Measurements from ENCODE around the gene HVCN1. TPM values are rescaled to one million over a fixed set of nuclear protein-coding genes. Genes with fewer than 3 reads are reported as not detected.
A peak's percentile ranks its signal among the peaks of the same experiment; 100 is the strongest.

HVCN1 gene
- total RNA-seq, 1 donor from 2014 or later: 16.7 TPM

GRCh38 chr12:110694330-110694901, 5.5 kb upstream of the HVCN1 start:
- Mint-ChIP-seq H3K27me3 (ENCODE audit: insufficient read depth) (peaks cover 2% of the 10 kb centered on the region), H3K36me3 (ENCODE audit: low read depth) (no peaks in the 10 kb centered on the region), H3K4me3 (no peak overlapping the region), H3K27ac (no peak overlapping the region), H3K9me3 (no peaks in the 10 kb centered on the region), H3K4me1 (ENCODE audit: low read depth) (peaks cover 29% of the 10 kb centered on the region)
- no peak for DNase-seq (ENCODE audit: low spot score)
- intact Hi-C loops (cut with micrococcal nuclease): no loop called here

- no peak overlapping the region for H3K4me3 Mint-ChIP-seq
- no peak overlapping the region for H3K27ac Mint-ChIP-seq
- no peaks in the 10 kb centered on the region for H3K27me3 Mint-ChIP-seq (ENCODE audit: insufficient read depth)
- DNase-seq (ENCODE audit: low spot score): no peak
- H3K36me3 Mint-ChIP-seq (ENCODE audit: low read depth): no peaks in the 10 kb centered on the region
- H3K9me3 Mint-ChIP-seq: no peaks in the 10 kb centered on the region
- intact Hi-C loops (cut with micrococcal nuclease): no loop called here
- peaks cover 30% of the 10 kb centered on the region for H3K4me1 Mint-ChIP-seq (ENCODE audit: low read depth)
Measured at GRCh38 chr12:110693731-110694130, 4.8 kb upstream of the HVCN1 start.

GRCh38 chr12:110690127-110690430, 1.2 kb upstream of the HVCN1 start:
- peak overlapping the region; percentile 89 for H3K4me3 Mint-ChIP-seq
- H3K27me3 Mint-ChIP-seq (ENCODE audit: insufficient read depth): peaks cover 7% of the 10 kb centered on the region
- H3K36me3 Mint-ChIP-seq (ENCODE audit: low read depth): peaks cover 12% of the 10 kb centered on the region
- H3K4me1 Mint-ChIP-seq (ENCODE audit: low read depth): peaks cover 49% of the 10 kb centered on the region
- DNase-seq (ENCODE audit: low spot score): no peak
- no peaks in the 10 kb centered on the region for H3K9me3 Mint-ChIP-seq
- peak overlapping the region; percentile 89 for H3K27ac Mint-ChIP-seq
- intact Hi-C loops (cut with micrococcal nuclease): no loop called here

- H3K9me3 Mint-ChIP-seq: no peaks in the 10 kb centered on the region
- H3K36me3 Mint-ChIP-seq (ENCODE audit: low read depth): peaks cover 12% of the 10 kb centered on the region
- H3K27ac Mint-ChIP-seq: peak overlapping the region; percentile 89
- peaks cover 7% of the 10 kb centered on the region for H3K27me3 Mint-ChIP-seq (ENCODE audit: insufficient read depth)
- intact Hi-C loops (cut with micrococcal nuclease): loop anchor here (1.0 to 5.0 kb wide), 5 partner anchors 9 to 187 kb away; partner anchors contain the start of genes RAD9B and VPS29
- DNase-seq (ENCODE audit: low spot score): peak; percentile 51
- H3K4me3 Mint-ChIP-seq: peak overlapping the region; percentile 89
- H3K4me1 Mint-ChIP-seq (ENCODE audit: low read depth): peaks cover 52% of the 10 kb centered on the region
Measured at GRCh38 chr12:110689281-110690126, 589 bp upstream of the HVCN1 start.

- peak overlapping the region; percentile 46 for H3K27ac Mint-ChIP-seq
- intact Hi-C loops (cut with micrococcal nuclease): loop anchor here (5.0 kb wide), 1 partner anchor 185 kb away; the partner anchor contains the start of genes RAD9B and VPS29
- H3K4me1 Mint-ChIP-seq (ENCODE audit: low read depth): peaks cover 50% of the 10 kb centered on the region
- no peaks in the 10 kb centered on the region for H3K9me3 Mint-ChIP-seq
- H3K4me3 Mint-ChIP-seq: peak overlapping the region; percentile 73
- peaks cover 7% of the 10 kb centered on the region for H3K27me3 Mint-ChIP-seq (ENCODE audit: insufficient read depth)
- H3K36me3 Mint-ChIP-seq (ENCODE audit: low read depth): peaks cover 16% of the 10 kb centered on the region
- DNase-seq (ENCODE audit: low spot score): no peak
Measured at GRCh38 chr12:110687396-110688169, 1.3 kb downstream of the HVCN1 start.

GRCh38 chr12:110686294-110686903, 2.5 kb downstream of the HVCN1 start:
- Mint-ChIP-seq H3K27ac (no peak overlapping the region), H3K4me1 (ENCODE audit: low read depth) (peaks cover 50% of the 10 kb centered on the region), H3K27me3 (ENCODE audit: insufficient read depth) (peaks cover 7% of the 10 kb centered on the region), H3K9me3 (no peaks in the 10 kb centered on the region), H3K4me3 (peak overlapping the region; percentile 64), H3K36me3 (ENCODE audit: low read depth) (peaks cover 18% of the 10 kb centered on the region)
- intact Hi-C loops (cut with micrococcal nuclease): loop anchor here (5.0 kb wide), 1 partner anchor 184 kb away; the partner anchor contains the start of genes RAD9B and VPS29
- DNase-seq (ENCODE audit: low spot score): no peak

- peaks cover 7% of the 10 kb centered on the region for H3K27me3 Mint-ChIP-seq (ENCODE audit: insufficient read depth)
- intact Hi-C loops (cut with micrococcal nuclease): no loop called here
- peaks cover 24% of the 10 kb centered on the region for H3K36me3 Mint-ChIP-seq (ENCODE audit: low read depth)
- H3K9me3 Mint-ChIP-seq: no peaks in the 10 kb centered on the region
- no peak for DNase-seq (ENCODE audit: low spot score)
- H3K27ac Mint-ChIP-seq: no peak overlapping the region
- H3K4me1 Mint-ChIP-seq (ENCODE audit: low read depth): peaks cover 47% of the 10 kb centered on the region
- no peak overlapping the region for H3K4me3 Mint-ChIP-seq
Measured at GRCh38 chr12:110684312-110684836, 4.5 kb downstream of the HVCN1 start.

GRCh38 chr12:110683888-110684287, 5.0 kb downstream of the HVCN1 start:
- Mint-ChIP-seq H3K27me3 (ENCODE audit: insufficient read depth) (peaks cover 7% of the 10 kb centered on the region), H3K9me3 (no peaks in the 10 kb centered on the region)
- intact Hi-C loops (cut with micrococcal nuclease): no loop called here

GRCh38 chr12:110680032-110680431, 8.9 kb downstream of the HVCN1 start:
- intact Hi-C loops (cut with micrococcal nuclease): no loop called here
- Mint-ChIP-seq H3K27ac (no peak overlapping the region), H3K27me3 (ENCODE audit: insufficient read depth) (no peaks in the 10 kb centered on the region), H3K4me1 (ENCODE audit: low read depth) (peaks cover 37% of the 10 kb centered on the region), H3K36me3 (ENCODE audit: low read depth) (peaks cover 20% of the 10 kb centered on the region), H3K4me3 (no peak overlapping the region), H3K9me3 (no peaks in the 10 kb centered on the region)
- DNase-seq (ENCODE audit: low spot score): no peak

More at GRCh38 chr12:110683888-110684287, 5.0 kb downstream of the HVCN1 start:
- H3K27ac Mint-ChIP-seq: no peak overlapping the region
- H3K36me3 Mint-ChIP-seq (ENCODE audit: low read depth): peaks cover 24% of the 10 kb centered on the region
- peaks cover 46% of the 10 kb centered on the region for H3K4me1 Mint-ChIP-seq (ENCODE audit: low read depth)
- DNase-seq (ENCODE audit: low spot score): no peak
- no peak overlapping the region for H3K4me3 Mint-ChIP-seq

GRCh38 chr12:110679201-110679600, 9.7 kb downstream of the HVCN1 start:
- peaks cover 26% of the 10 kb centered on the region for H3K36me3 Mint-ChIP-seq (ENCODE audit: low read depth)
- no peak overlapping the region for H3K4me3 Mint-ChIP-seq
- intact Hi-C loops (cut with micrococcal nuclease): no loop called here
- peaks cover 6% of the 10 kb centered on the region for H3K9me3 Mint-ChIP-seq
- peaks cover 34% of the 10 kb centered on the region for H3K4me1 Mint-ChIP-seq (ENCODE audit: low read depth)
- no peaks in the 10 kb centered on the region for H3K27me3 Mint-ChIP-seq (ENCODE audit: insufficient read depth)
- no peak overlapping the region for H3K27ac Mint-ChIP-seq
- no peak for DNase-seq (ENCODE audit: low spot score)

- DNase-seq (ENCODE audit: low spot score): no peak
- peaks cover 8% of the 10 kb centered on the region for H3K9me3 Mint-ChIP-seq
- intact Hi-C loops (cut with micrococcal nuclease): no loop called here
- no peaks in the 10 kb centered on the region for H3K27me3 Mint-ChIP-seq (ENCODE audit: insufficient read depth)
- H3K27ac Mint-ChIP-seq: no peak overlapping the region
- H3K4me3 Mint-ChIP-seq: no peak overlapping the region
- peaks cover 32% of the 10 kb centered on the region for H3K36me3 Mint-ChIP-seq (ENCODE audit: low read depth)
- H3K4me1 Mint-ChIP-seq (ENCODE audit: low read depth): peaks cover 43% of the 10 kb centered on the region
Measured at GRCh38 chr12:110677982-110678381, 10.9 kb downstream of the HVCN1 start.

- H3K4me3 Mint-ChIP-seq: no peak overlapping the region
- peaks cover 31% of the 10 kb centered on the region for H3K36me3 Mint-ChIP-seq (ENCODE audit: low read depth)
- no peak overlapping the region for H3K27ac Mint-ChIP-seq
- intact Hi-C loops (cut with micrococcal nuclease): no loop called here
- no peaks in the 10 kb centered on the region for H3K27me3 Mint-ChIP-seq (ENCODE audit: insufficient read depth)
- peaks cover 8% of the 10 kb centered on the region for H3K9me3 Mint-ChIP-seq
- DNase-seq (ENCODE audit: low spot score): no peak
- H3K4me1 Mint-ChIP-seq (ENCODE audit: low read depth): peaks cover 47% of the 10 kb centered on the region
Measured at GRCh38 chr12:110677206-110677911, 11.6 kb downstream of the HVCN1 start.
